ENCODE results near the gene SEZ6L2.
"Not testable (repeated sequence)": the region's sequence is repeated elsewhere in the genome, so short reads cannot be mapped to it uniquely, and the experiment has no call there.

SEZ6L2 gene

DNA sequence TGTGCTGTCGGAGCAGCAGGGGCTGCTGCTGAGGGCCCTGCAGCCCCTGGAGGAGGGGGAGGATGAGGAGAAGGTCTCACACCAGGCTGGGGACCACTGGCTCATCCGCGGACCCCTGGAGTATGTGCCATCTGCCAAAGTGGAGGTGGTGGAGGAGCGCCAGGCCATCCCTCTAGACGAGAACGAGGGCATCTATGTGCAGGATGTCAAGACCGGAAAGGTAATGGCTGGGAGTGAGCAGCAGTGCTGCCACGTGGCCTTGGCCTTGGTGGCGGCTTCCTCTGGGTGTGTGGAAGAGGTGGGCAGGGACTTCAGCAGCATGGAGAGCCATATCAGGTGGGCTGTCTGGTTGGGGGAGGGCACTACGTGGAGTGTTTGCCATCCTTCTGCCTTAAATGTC lies 59.1 kb downstream of the SEZ6L2 start:
- TF ChIP-seq, protein P1, sequence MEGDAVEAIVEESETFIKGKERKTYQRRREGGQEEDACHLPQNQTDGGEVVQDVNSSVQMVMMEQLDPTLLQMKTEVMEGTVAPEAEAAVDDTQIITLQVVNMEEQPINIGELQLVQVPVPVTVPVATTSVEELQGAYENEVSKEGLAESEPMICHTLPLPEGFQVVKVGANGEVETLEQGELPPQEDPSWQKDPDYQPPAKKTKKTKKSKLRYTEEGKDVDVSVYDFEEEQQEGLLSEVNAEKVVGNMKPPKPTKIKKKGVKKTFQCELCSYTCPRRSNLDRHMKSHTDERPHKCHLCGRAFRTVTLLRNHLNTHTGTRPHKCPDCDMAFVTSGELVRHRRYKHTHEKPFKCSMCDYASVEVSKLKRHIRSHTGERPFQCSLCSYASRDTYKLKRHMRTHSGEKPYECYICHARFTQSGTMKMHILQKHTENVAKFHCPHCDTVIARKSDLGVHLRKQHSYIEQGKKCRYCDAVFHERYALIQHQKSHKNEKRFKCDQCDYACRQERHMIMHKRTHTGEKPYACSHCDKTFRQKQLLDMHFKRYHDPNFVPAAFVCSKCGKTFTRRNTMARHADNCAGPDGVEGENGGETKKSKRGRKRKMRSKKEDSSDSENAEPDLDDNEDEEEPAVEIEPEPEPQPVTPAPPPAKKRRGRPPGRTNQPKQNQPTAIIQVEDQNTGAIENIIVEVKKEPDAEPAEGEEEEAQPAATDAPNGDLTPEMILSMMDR (IDR thresholded peaks at IDR 0.05; ENCODE audit: control insufficient read depth, insufficient read depth, low read depth, low read length, missing control alignments), result no peak
- no peak overlapping the region for H3K4me3 ChIP-seq (ENCODE audit: control insufficient read depth, low read depth, low read length)
- DNase-seq (ENCODE audit: low read depth), result no peak

GRCh38 chr16:29839822-29840221 lies 59.5 kb downstream of the SEZ6L2 start:
- no peak for DNase-seq (ENCODE audit: low read depth)
- TF ChIP-seq, protein P1 (IDR thresholded peaks at IDR 0.05; ENCODE audit: control insufficient read depth, insufficient read depth, low read depth, low read length, missing control alignments), result no peak
- no peak overlapping the region for H3K4me3 ChIP-seq (ENCODE audit: control insufficient read depth, low read depth, low read length)

DNA sequence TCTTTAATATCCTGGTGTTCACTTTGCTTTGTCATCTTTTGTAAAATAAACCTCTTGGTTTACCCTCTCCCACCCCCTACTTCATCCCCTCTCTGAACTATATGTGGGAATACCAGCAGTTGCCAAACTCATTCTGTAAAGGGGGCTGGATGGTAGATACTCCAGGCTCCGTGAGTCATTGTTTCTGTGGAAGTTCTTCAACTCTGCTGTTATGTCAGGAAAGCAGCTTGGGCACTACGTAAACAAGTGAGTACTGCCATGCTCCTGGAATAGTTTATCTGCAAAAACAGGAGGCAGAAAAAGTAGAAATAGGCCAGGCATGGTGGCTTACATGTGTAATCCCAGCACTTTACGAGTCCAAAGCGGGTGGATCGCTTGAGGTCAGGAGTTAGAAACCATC lies 61.5 kb downstream of the SEZ6L2 start:
- TF ChIP-seq, protein P1 (IDR thresholded peaks at IDR 0.05; ENCODE audit: control insufficient read depth, insufficient read depth, low read depth, low read length, missing control alignments), result no peak
- no peak for DNase-seq (ENCODE audit: low read depth)

GRCh38 chr16:29836623-29837022 lies 62.7 kb downstream of the SEZ6L2 start:
- DNase-seq (ENCODE audit: low read depth), result no peak
- H3K4me3 ChIP-seq (ENCODE audit: control insufficient read depth, low read depth, low read length), result no peak overlapping the region
- TF ChIP-seq, protein P1 (IDR thresholded peaks at IDR 0.05; ENCODE audit: control insufficient read depth, insufficient read depth, low read depth, low read length, missing control alignments), result no peak

More for the DNA sequence above, 61.5 kb downstream of the SEZ6L2 start:
- H3K4me3 ChIP-seq (ENCODE audit: control insufficient read depth, low read depth, low read length), result no peak overlapping the region

GRCh38 chr16:29835926-29836325 lies 63.4 kb downstream of the SEZ6L2 start:
- no peak overlapping the region for H3K4me3 ChIP-seq (ENCODE audit: control insufficient read depth, low read depth, low read length)
- no peak for DNase-seq (ENCODE audit: low read depth)
- TF ChIP-seq, protein P1 (IDR thresholded peaks at IDR 0.05; ENCODE audit: control insufficient read depth, insufficient read depth, low read depth, low read length, missing control alignments), result no peak

- no peak for DNase-seq (ENCODE audit: low read depth)
- TF ChIP-seq, protein P1 (IDR thresholded peaks at IDR 0.05; ENCODE audit: control insufficient read depth, insufficient read depth, low read depth, low read length, missing control alignments), result no peak
- H3K4me3 ChIP-seq (ENCODE audit: control insufficient read depth, low read depth, low read length), result no peak overlapping the region
These were observed 65.3 kb downstream of the SEZ6L2 start for GRCh38 chr16:29834079-29834478.

- not testable (repeated sequence) for H3K4me3 ChIP-seq (ENCODE audit: control insufficient read depth, low read depth, low read length); DNase-seq (ENCODE audit: low read depth)
These were observed 66.1 kb downstream of the SEZ6L2 start for GRCh38 chr16:29833219-29833618.

Measured in AG09309 (cell line).